OCI-LY1 (cell line): ENCODE results near the gene RBP3.

Experiments used
- EZH2 ChIP-seq: fragments of 200-600 bp; sonication (generic), shearing (Covaris generic); IDR thresholded peaks from 2 replicates; pipeline ENCODE4 v1.8.0; 2017; ENCODE audit warnings: borderline replicate concordance, mixed run types, mild to moderate bottlenecking, antibody characterized with exemption, low read length, moderate library complexity, mixed read lengths
- TF ChIP-seq, protein P1 (sequence below): fragments of 200-600 bp; sonication (generic), shearing (Covaris generic); IDR thresholded peaks from 2 replicates; pipeline ENCODE4 v1.5.1; 2017; ENCODE audit warnings: mild to moderate bottlenecking, antibody characterized with exemption, low read length, moderate library complexity, mixed read lengths

DNA sequence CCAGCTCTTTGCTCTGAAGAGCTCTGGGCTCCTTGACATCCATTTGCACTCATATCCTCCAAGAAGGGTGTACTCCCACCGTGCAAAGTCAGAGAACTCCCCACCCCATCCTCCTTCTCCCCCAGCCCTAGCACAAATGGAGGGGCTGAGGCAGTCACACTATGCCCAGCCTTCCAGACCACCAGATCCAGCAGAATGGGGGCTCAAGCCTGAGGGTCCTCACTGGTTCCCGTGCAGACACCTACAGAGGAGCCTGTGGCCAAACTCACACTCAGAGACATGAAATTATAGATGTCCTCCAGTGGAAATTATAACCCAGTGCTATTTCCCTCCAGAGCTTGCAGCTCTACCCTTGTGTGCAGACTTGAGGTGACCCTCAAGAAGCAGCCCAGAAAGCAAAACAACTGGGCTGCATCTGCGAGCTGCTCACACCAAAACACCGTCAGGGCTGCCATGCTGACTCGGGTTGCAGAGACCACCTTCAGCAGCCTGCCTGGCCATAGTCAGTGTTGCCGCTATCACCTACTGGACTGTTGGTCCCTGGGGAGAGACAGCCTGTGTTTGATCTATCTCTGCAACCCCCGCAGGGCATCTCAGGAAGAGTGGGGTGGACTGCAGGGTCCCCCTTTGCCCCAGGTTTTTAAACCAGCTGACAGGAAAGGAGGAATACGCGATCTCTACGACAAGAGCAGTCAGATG, 28.5 kb downstream of the RBP3 start:
- no peak for TF ChIP-seq EZH2
- TF ChIP-seq, protein P1, sequence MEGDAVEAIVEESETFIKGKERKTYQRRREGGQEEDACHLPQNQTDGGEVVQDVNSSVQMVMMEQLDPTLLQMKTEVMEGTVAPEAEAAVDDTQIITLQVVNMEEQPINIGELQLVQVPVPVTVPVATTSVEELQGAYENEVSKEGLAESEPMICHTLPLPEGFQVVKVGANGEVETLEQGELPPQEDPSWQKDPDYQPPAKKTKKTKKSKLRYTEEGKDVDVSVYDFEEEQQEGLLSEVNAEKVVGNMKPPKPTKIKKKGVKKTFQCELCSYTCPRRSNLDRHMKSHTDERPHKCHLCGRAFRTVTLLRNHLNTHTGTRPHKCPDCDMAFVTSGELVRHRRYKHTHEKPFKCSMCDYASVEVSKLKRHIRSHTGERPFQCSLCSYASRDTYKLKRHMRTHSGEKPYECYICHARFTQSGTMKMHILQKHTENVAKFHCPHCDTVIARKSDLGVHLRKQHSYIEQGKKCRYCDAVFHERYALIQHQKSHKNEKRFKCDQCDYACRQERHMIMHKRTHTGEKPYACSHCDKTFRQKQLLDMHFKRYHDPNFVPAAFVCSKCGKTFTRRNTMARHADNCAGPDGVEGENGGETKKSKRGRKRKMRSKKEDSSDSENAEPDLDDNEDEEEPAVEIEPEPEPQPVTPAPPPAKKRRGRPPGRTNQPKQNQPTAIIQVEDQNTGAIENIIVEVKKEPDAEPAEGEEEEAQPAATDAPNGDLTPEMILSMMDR, result no peak
